ENCODE measurements around the gene LRRC36.
"Not testable (repeated sequence)": the region's sequence is repeated elsewhere in the genome, so short reads cannot be mapped to it uniquely, and the experiment has no call there.

The LRRC36 gene

DNA sequence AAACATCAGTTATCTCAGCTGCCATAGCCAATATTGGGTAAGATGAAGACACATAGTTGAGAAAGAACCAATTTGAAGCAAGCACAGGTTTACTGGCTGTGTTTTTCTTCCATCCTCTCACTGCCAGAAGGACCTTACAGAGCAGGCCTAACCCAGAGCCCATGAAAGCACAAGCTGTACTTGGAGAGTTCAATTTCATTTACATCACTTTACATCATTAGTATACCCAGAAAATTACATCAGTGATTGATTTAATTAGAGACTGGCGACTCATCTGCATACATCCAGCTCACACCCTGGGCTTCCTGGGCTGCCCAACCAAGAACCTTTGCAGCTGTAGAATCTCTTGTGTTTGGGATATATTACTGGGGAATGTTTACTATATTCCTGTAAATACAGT, 23.7 kb downstream of the LRRC36 start:
- no peak for DNase-seq

DNA sequence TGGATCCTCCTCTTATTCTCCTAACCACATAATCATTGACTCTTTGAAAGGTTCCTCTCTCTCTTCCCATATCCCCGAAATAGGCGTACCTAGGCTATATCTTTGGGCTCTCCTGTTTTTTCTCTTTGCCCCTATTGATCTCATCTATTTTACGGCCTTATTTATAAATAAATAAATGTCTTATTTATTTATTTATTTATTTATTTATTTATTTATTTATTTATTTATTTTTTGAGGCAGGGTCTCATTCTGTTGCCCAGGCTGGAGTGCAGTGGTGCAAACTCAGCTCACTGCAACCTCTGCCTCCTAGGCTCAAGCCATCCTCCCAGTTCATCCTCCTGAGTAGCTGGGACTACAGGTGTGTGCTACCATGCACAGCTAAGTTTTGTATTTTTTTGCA, 25.8 kb downstream of the LRRC36 start:
- not testable (repeated sequence) for DNase-seq

DNA sequence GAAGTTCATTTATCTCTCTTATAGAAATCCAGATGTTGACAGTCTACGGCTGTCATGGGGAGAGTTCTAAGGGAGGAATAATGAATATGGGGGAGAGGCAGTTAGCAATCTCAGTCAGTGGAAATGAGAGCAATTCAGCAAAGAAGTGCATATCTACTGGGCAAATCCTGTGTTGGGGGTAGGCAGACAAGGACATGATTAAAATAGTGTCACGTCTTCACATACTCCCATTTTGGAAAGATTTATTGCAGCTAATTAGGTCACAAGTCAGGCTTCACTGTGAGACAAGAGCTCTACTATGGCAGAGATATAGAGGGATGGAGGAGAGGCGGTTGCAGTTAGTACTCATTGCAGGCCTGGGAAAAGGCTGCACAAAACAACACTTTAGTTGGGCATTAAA, 29.8 kb downstream of the LRRC36 start:
- DNase-seq, result no peak

DNA sequence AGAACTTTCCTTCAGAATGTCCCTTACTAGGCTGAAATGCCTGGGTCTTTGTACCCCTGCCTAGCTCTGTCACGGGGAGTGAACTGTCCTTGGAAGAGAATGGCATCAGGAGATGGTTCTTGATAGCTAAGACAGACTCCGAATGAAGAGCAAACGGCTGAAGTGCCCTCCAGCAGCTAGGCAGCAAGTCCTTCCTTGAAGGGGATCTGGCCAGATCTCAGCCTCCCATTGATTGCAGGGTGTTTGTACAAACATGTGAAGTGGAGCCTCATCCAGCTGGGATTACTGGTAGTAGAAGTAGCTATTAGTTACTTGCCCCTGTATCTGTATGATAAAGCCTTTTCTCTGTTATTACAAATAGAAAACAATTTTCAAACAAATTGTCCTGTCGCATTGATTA, 30.9 kb downstream of the LRRC36 start:
- no peak for DNase-seq

DNA sequence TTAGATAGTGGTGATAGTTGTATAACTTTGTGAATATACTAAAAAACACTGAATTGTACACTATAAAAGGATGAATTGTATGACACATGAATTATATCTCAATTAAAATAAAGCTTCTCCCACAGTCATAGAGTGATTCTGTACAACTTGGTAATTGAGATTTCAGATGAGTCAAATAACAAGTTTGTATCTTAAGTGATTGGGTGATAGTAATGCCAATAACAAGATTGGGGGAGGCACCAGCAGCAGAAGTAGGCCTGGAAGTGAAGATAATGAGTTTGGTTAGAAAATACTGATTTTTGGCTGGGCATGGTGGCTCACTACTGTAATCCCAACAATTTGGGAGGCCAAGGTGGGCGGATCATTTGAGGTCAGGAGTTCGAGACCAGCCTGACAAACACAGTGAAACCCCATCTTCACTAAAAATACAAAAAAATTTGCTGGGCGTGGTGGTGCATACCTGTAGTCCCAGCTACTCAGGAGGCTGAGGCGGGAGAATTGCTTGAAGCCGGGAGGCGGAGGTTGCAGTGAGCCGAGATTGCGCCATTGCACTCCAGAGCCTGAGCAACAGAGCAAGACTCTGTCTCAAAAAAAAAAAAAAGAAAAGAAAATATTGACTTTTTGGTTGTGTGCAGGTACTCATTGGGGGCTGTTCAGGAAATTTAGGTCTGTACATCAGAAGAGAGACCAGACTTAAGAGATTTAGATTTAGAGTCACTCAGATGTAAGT, 33.1 kb downstream of the LRRC36 start:
- DNase-seq, result not testable (repeated sequence)

DNA sequence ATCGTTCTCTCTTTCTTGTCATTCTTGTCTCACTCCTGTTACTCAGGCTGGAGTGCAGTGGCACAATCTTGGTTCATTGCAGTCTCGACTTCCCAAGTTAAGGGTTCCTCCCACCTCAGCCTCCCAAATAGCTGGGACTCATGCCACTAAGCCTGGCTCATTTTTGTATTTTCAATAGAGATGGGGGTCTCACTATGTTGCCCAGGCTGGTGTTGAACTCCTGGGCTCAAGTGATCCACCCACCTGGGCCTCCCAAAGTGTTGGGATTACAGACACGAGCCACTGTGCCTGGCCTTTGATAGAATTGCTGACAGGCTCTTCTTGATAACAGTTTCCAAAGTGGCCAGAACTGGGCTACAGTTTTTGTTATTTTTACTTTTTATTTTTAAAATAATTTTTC, 34.4 kb downstream of the LRRC36 start:
- no peak for DNase-seq

DNA sequence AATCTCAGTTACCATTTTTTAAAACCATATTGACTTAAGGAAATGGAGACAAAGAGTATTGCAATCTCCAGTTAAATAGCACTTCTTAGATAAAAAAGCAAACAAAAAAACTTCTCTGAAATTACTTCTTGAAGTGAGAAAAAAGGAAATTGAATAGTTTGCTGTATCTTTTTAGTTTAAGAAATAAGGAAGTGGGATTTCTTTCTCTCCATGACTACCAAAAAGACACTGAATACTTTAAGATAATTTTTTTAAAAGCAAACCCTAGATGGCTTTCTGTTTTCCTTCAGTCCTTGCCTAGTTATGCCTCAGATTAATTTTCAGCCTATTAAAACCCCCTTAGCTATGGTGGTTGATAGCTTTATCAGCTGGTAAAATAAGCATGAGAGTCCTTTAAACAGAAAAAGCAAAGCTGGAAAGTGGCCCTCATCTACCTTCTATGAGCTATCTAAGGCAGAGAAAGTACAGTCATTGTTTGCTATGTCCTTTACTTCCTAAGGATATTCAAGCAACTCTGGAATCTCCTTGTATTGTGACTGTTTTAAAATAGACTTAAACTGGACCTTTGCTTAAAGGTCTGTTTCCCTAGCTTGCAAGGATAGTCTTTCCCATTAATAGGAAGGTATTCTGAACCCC, 38.1 kb downstream of the LRRC36 start:
- no peak for DNase-seq

DNA sequence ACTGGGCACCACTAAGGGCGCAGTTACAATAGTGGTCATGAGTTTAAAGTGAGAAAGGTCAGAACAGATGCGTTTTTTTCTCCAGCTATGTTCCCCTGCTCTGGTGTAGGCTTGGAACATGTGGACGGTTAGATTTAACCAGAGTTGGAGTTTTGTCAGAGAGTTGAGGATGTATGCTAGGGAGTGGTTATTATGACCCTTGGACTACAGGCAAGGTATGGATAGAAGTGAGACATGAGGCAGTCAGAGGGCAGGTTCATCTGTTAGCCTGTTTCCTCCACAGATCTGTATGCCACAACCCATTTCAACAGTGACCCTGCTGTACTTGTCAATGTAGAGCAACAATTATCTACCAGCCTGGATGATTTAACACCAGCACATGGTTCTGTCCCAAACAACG, 44.0 kb downstream of the LRRC36 start:
- no peak for DNase-seq

DNA sequence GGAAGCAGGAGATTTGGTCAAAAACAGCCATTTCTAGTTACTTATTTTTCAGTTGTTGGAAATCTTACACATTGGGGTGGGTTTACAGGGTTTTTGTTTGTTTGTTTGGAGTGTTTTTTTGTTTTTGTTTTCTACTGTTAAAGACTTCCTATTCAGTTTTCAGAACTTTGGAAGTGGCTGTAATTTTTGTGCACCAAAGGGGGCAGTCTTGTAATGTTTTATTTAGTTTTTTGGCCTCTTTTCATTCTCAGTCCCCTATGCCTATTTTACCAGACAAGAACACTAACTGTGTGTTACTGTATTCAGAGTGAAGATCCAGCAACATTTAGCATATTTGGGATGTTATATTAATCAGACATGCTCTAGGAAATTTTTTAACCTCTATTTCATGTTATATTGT, 46.0 kb downstream of the LRRC36 start:
- DNase-seq, result no peak

DNA sequence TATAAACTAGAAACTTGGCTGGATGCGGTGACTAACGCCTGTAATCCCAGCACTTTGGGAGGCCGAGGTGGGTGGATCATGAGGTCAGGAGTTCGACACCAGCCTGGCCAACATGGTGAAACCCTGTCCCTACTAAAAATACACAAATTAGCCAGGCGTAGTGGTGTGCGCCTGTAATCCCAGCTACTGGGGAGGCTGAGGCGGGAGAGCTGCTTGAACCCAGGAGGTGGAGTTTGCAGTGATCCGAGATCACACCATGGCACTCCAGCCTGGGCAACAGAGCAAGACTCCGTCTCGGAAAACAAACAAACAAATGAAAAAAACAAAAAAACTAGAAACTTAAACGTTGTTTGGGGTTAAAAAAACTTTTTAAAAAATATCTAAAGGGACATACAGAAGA, 49.4 kb downstream of the LRRC36 start:
- not testable (repeated sequence) for DNase-seq

DNA sequence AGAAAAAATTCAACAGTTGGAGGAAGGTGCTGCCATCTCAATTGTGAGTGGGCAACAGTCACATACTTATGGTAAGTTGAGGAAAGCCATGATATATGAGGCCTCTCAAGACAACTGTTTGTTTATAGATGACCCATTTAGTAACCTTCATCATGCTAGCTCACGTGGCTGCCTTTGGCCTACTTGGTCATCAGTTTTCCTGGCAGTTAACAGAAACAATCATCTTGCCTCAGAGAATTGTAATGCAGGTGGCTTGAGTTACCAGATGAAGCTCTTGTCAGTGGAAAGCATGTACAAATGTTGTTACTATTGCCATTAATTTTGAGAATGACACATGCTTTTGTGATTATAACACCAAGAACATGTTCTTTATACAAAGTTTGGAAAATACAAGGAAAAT, 52.0 kb downstream of the LRRC36 start:
- DNase-seq, result no peak

DNA sequence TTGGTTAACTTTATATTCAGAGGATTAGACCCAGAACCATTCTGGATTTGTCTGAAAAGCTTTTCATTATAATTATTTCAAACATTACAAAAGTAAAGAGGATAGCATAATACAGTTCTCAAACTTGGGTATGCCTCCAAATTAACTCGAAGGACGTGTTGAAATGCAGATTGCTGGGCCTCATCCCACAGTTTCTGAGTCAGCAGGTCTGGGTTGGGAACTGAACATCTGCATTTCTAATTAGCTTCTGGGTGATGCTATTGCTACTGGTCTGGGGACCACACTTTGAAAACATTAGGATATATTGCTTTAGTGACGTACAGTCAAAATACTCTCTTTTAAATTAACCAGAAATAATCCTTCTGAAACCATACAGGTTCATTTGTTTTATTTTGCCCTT, 56.7 kb downstream of the LRRC36 start:
- DNase-seq, result no peak

DNA sequence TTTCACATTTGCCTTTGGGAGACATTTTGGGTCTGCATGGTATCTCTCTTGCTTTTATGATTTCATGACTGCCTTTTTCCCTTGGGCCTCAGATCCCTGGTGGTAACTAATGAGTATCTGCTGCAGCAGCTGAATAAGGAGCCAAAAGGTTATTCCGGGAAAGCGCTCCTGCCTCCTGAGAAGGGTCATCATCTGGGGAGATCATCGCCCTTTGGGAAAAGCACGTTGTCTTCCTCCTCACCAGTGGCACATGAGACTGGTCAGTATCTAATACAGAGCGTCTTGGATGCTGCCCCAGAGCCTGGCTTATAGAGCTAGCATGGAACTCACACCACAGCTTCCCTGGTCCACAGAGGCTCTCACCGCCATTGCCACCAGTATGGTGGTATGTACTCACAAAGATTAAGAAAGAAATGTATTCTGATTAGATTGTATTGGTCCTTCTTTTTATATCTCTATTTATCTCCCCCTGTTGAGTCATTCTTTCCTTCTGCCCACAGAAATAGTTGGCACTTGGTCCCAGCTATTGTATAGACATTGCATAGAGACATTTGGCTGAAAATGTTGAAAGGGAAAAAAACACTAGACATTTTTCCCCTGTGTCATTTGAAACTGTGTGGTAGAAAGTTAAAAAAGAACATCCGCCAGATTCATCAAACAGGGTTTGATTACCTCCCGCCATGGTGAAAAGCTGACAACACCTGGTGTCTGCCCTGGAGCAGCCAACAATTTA, 58.3 kb downstream of the LRRC36 start:
- no peak for DNase-seq

DNA sequence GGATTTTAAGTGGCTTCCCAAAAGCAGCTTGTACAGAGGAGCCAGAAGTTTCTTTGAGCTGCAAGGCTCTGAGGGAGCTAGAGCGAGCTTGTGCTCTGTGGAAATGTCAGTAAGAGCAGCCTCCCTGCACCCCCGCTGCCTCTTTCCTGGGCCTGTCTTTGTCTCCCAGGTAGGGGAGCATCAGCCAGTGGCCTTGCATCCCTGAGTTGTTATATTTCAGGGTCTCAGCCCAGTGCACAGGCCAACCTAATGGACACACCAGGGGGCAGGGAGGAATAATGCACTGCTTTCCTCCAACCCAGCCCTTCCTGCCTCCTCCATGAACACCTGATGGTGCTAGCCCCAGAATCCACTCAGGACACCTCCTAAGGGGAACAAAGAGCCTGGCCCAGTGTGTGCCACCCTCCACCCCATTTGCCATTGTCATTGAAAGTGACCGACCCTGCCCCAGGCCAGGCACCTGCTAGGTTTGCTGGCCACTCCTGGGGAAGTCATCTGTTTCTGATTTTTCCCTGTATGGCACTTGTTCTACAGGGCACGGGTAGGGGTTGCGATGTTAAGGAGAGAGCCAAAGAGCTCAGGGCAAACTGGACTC, 60.3 kb downstream of the LRRC36 start:
- no peak for DNase-seq

DNA sequence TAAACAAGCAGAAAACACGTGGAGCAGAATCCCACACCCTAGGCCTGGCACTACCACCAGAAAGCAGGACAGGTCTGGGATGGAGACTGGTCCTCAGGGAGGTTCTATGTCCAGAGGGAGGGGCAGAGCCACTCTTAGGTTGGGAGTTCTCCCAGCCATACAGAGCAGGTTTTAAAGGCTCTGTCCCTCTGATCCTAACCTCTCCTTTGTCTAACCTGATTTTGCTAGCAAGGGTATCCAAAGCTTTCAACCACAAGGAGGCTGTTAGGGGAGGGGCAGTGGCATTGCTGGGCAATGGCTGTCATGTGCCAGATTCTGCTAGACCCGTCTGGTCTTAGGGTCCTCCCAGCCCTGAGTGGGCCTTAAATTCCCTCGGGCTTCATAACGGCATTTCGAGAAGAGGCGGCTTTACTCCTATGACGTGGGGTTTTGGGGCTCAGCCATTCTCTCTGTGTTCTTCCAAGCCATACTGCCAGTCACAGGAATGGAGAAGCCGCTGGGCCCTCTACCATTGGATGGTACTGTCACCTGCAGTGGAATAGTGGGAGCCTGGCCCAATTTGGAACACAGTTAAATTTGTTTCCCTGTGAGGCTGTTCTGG, 61.0 kb downstream of the LRRC36 start:
- DNase-seq, result no peak

DNA sequence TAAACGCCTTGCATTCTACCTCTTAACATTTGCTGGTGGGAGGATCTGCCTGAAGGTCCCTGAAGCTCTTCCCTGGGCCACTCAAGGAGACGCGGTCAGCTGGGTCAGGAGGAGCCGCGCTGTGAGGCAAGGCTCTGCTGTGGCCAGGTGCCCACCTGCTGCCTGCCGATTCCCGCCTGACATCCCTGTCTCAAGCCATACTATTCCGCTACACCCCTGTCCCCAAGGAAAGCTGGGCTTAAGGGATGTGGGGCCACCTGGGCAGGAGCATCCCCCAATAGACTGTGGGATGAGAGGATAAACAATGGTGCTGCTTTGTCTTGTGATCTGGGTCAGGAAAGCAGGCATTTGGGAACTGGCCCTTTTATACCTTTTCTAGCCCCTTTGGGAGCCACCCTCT, 61.6 kb downstream of the LRRC36 start:
- DNase-seq, result no peak

DNA sequence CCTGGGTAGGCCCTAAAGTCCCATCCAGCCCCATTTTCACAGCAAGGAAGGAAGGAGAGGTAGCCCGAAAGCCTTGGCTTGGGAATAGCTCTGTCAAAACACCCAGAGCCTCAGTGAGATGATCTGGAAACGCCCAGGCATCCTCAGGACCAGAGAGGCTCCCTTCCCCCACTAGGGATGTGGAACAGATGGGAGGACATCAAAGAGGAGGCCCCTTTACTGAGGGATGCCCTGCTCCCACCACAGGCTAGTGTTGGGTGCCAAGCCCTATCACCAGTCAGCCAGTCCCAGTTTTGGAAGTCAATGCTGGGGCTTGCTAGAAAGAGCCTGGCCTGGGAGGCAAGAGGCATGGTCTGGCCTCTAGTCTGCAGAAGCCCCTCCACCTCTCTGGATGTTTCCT, 62.0 kb downstream of the LRRC36 start:
- no peak for DNase-seq

DNA sequence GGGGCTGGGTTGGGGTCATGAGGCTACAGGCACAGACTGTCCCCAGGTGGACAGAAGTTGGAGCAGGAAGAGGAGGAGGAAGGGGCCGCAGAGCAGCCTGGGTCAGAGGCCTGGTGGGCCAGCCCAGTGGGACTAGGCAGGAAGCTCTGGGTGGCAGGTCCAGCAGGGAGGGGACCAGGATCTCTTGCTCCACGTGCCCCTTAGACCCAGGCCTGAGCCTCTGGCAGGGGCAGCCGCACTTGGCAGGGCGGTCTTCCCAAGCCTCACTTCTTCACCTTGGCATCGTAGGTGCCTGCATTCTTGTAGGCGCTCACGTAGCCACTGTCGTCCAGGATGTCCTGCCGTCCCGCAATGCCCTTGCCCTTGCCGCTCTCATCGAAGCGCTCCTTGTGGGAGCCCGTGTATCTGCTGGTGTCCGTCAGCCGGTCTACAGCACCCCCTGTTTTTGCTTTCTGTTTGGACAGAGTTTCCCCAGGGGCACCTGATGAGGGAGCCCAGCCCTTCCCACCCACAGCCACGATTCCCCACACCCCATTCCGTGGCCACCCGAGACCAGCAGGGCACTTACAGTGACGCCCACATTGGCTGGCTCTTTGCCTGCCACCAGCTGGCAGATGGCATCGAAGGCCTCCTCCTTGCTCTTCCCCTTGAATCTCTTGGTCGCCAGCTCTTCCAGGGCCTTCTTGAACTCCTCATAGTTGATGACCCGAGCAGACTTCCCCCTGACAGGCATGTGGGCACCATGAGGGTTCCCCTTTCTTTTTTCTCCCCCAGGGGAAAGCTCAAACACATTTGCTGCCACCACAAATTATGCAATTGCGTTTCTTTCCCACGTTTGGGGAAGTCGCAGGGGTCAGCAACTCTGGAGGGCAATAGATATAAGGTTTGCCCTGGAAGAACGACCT, 63.5 kb downstream of the LRRC36 start:
- no peak for DNase-seq

DNA sequence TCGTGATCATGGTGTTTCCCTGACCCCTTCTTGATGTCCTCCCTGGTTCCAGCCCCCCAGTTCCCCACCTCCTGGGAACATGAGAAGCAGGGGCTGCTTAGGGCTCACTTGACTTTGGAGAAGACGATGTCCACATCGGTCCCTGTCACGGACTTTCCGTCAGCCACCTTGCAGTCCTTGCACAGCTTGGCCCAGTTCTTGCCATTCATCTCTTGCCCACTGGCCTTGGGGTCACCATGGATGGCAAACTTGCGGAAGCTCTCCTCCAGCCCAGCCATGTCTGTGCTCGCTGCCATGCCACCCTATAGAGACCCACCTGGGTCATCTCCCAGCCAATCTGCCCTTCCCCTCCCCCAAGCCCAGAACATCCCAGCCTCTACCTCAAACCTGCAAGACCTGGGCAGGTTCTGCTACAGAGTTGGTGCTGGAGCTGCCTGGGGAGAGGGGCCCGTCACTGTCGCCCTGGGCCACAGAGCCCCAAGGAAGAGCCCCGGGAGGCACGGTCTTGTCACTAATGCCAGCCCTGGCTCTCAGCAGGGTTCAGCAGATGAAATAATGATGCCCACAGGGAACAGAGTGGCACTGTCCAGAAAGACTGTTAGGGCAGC, 64.3 kb downstream of the LRRC36 start:
- DNase-seq, result no peak

DNA sequence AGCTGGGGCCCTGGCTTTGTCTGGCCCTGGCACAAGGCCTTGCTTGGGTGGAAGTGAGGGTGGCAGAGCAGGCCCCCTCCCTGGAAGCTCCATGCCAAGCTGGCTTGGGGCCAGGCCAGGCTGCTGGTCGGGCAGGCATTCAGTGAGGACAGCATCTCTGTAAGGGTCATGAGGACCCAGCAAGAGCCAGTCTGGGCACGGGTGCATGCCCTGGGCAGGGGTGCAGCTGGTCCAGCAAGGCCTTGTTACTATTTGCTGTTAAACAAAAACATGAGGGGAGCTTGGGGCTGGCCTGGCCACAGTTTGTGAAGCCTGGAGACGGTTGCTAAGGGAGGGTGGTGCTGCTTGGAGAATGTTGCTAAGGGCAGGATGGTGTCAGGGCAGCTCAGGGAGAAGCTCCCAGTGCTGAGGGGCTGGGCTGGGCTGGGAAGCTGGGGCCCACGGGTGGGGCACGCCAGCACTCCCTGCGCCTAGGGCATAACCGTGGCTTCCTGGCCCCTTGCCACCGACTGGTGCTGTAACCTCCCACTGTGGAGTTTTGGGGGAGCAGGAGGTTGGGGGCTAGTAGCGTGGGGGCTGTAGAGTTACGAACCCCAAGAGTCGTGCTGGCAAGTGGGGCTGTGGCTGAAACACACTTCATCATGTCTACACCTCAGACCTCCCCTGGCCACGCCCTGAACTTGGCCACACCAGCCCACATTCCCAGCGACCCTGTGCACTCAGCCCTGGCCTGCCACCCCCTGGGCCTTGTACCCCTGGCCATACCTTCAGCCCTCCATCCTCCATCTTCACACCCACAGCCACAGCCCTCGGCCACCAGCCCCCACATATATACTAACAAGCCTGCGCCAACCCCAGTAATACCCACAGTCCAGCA, 65.0 kb downstream of the LRRC36 start:
- DNase-seq, result no peak
